H9 (cell line): ENCODE results near the gene TBC1D5. TPM values are rescaled to one million over a fixed set of nuclear protein-coding genes. Genes with fewer than 3 reads are reported as not detected.

ENCODE experiments used
- DNase-seq: peaks from one replicate; pipeline ENCODE4 v3.0.0-alpha.2; 2017
- H2AFZ ChIP-seq: one replicate; pipeline ENCODE4 v1.6.1; 2013; ENCODE audit warnings: mild to moderate bottlenecking, low read length, control low read depth, moderate library complexity
- H2AK5ac ChIP-seq: 2 replicates; pipeline ENCODE4 v1.6.1; 2013; ENCODE audit warnings: low read length, control low read depth, mixed read lengths; ENCODE audit not compliant: insufficient read length
- H2BK120ac ChIP-seq: one replicate; pipeline ENCODE4 v1.6.1; 2013; ENCODE audit warnings: low read depth, mild to moderate bottlenecking, low read length, control low read depth, inconsistent platforms; ENCODE audit not compliant: poor library complexity, severe bottlenecking
- H2BK12ac ChIP-seq: 2 replicates; pipeline ENCODE4 v1.6.1; 2013; ENCODE audit warnings: low read length, control low read depth, mixed read lengths, low read depth; ENCODE audit not compliant: insufficient read length
- H2BK15ac ChIP-seq: 2 replicates; pipeline ENCODE4 v1.6.1; 2013; ENCODE audit warnings: low read depth, low read length, control low read depth
- H2BK20ac ChIP-seq: one replicate; pipeline ENCODE4 v1.6.1; 2013; ENCODE audit warnings: low read depth, mild to moderate bottlenecking, low read length, control low read depth, inconsistent platforms; ENCODE audit not compliant: poor library complexity, severe bottlenecking
- H2BK5ac ChIP-seq: 2 replicates; pipeline ENCODE4 v1.6.1; 2013; ENCODE audit warnings: low read length, control low read depth, mixed read lengths; ENCODE audit not compliant: insufficient read length
- H3K14ac ChIP-seq: 2 replicates; pipeline ENCODE4 v1.6.1; 2013; ENCODE audit warnings: low read length, control low read depth; ENCODE audit not compliant: insufficient read depth
- H3K18ac ChIP-seq: 2 replicates; pipeline ENCODE4 v1.6.1; 2013; ENCODE audit warnings: low read depth, mild to moderate bottlenecking, mixed read lengths, low read length, control low read depth; ENCODE audit not compliant: insufficient read length
- H3K23ac ChIP-seq: 2 replicates; pipeline ENCODE4 v1.6.1; 2013; ENCODE audit warnings: low read length, control low read depth, mixed read lengths, low read depth; ENCODE audit not compliant: insufficient read length
- H3K23me2 ChIP-seq: 2 replicates; pipeline ENCODE4 v1.6.1; 2013; ENCODE audit warnings: low read depth, mild to moderate bottlenecking, mixed read lengths, low read length, control low read depth; ENCODE audit not compliant: insufficient read length, poor library complexity, severe bottlenecking
- H3K27ac ChIP-seq: 2 replicates; pipeline ENCODE4 v1.5.1; 2013; ENCODE audit warnings: low read length, control low read depth, mixed read lengths, low read depth; ENCODE audit not compliant: insufficient read length
- H3K27me3 ChIP-seq: 2 replicates; pipeline ENCODE4 v1.6.1; 2013; ENCODE audit warnings: low read length, control low read depth, inconsistent platforms; ENCODE audit not compliant: insufficient read depth
- H3K4ac ChIP-seq: 2 replicates; pipeline ENCODE4 v1.6.1; 2013; ENCODE audit warnings: low read depth, mild to moderate bottlenecking, control low read depth, inconsistent platforms, low read length, moderate library complexity
- H3K4me1 ChIP-seq: 2 replicates; pipeline ENCODE4 v1.6.1; 2013; ENCODE audit warnings: low read length, control low read depth, inconsistent platforms; ENCODE audit not compliant: insufficient read depth
- H3K4me2 ChIP-seq: 2 replicates; pipeline ENCODE4 v1.6.1; 2013; ENCODE audit warnings: low read length, control low read depth, mixed read lengths; ENCODE audit not compliant: insufficient read length, insufficient read depth
- H3K56ac ChIP-seq: 2 replicates; pipeline ENCODE4 v1.6.1; 2013; ENCODE audit warnings: low read depth, mild to moderate bottlenecking, mixed read lengths, low read length, control low read depth; ENCODE audit not compliant: insufficient read length
- H3K79me1 ChIP-seq: 2 replicates; pipeline ENCODE4 v1.6.1; 2013; ENCODE audit warnings: low read depth, mild to moderate bottlenecking, moderate library complexity, low read length, control low read depth, inconsistent platforms; ENCODE audit not compliant: insufficient read depth, poor library complexity, severe bottlenecking
- H3K79me2 ChIP-seq: 2 replicates; pipeline ENCODE4 v1.6.1; 2013; ENCODE audit warnings: low read length, control low read depth, inconsistent platforms; ENCODE audit not compliant: insufficient read depth
- H3K9ac ChIP-seq: 2 replicates; pipeline ENCODE4 v1.6.1; 2013; ENCODE audit warnings: low read length, control low read depth, mixed read lengths; ENCODE audit not compliant: insufficient read length; ENCODE audit errors: extremely low read depth
- H3K9me3 ChIP-seq: one replicate; pipeline ENCODE4 v1.6.1; 2013; ENCODE audit warnings: low read depth, low read length, inconsistent platforms; ENCODE audit not compliant: control insufficient read depth
- H3T11ph ChIP-seq: one replicate; pipeline ENCODE4 v1.6.1; 2013; ENCODE audit warnings: mild to moderate bottlenecking, low read length, control low read depth, inconsistent platforms
- H4K20me1 ChIP-seq: one replicate; pipeline ENCODE4 v1.6.1; 2013; ENCODE audit not compliant: control insufficient read depth, insufficient read length, insufficient read depth
- H4K5ac ChIP-seq: 2 replicates; pipeline ENCODE4 v1.6.1; 2013; ENCODE audit warnings: low read depth, mild to moderate bottlenecking, mixed read lengths, low read length, control low read depth; ENCODE audit not compliant: insufficient read length
- H4K8ac ChIP-seq: replicated peaks from 2 replicates; pipeline ENCODE4 v1.6.1; 2013; ENCODE audit warnings: low read length, control low read depth, mixed read lengths, low read depth; ENCODE audit not compliant: insufficient read length
- H4K91ac ChIP-seq: 2 replicates; pipeline ENCODE4 v1.6.1; 2013; ENCODE audit warnings: low read depth, mild to moderate bottlenecking, moderate library complexity, mixed read lengths, low read length, control low read depth; ENCODE audit not compliant: insufficient read length
- H3K27ac Mint-ChIP-seq, 3 experiments: 2 replicates in 2 of 3; 3 replicates in 1 of 3; pipeline ENCODE4 v1.8.0; 2020 to 2021; ENCODE audit warnings: mixed read lengths in 3 of 3, mild to moderate bottlenecking in 1 of 3, moderate library complexity in 1 of 3
- H3K27me3 Mint-ChIP-seq: 2 replicates; pipeline ENCODE4 v1.8.0; 2021; ENCODE audit warnings: low read depth, mild to moderate bottlenecking, moderate library complexity, mixed read lengths
- H3K36me3 Mint-ChIP-seq, 3 experiments: 2 replicates in 2 of 3; 3 replicates in 1 of 3; pipeline ENCODE4 v1.8.0; 2020 to 2021; ENCODE audit warnings: low read depth in 3 of 3, mixed read lengths in 3 of 3; ENCODE audit not compliant: insufficient read depth in 1 of 3
- H3K4me1 Mint-ChIP-seq, 2 experiments: 2 replicates each; pipeline ENCODE4 v1.8.0; 2020; ENCODE audit warnings: mixed read lengths in 2 of 2
- H3K4me3 Mint-ChIP-seq, 2 experiments: 2 replicates in 1 of 2; 3 replicates in 1 of 2; pipeline ENCODE4 v1.8.0; 2020 to 2021; ENCODE audit warnings: mild to moderate bottlenecking in 2 of 2, mixed read lengths in 2 of 2, moderate library complexity in 1 of 2
- H3K9me3 Mint-ChIP-seq, 2 experiments: 2 replicates in 1 of 2; 3 replicates in 1 of 2; pipeline ENCODE4 v1.8.0; 2020; ENCODE audit warnings: mild to moderate bottlenecking in 2 of 2, mixed read lengths in 2 of 2, moderate library complexity in 1 of 2
- CTCF ChIP-seq: fragments of 200-600 bp; sonication (generic); conservative IDR thresholded peaks from 3 replicates; pipeline ENCODE4 v1.8.0; 2021; ENCODE audit warnings: antibody characterized with exemption, mild to moderate bottlenecking
- WGBS: extraction: QIAGEN DNeasy Blood & Tissue Kit; methylation state at CpG from one replicate; pipeline ENCODE4 v1.1.7; 2013; ENCODE audit warnings: missing lambda C conversion rate, low lambda C conversion rate, mixed read lengths; ENCODE audit not compliant: insufficient read length; ENCODE audit errors: extremely low coverage; 5-methylcytosine and 5-hydroxymethylcytosine counted together
- total RNA-seq: library from RNA; stranded (reverse); gene quantifications from 2 replicates; pipeline ENCODE4 v1.2.1, GENCODE V29; 2021

The TBC1D5 gene
- total RNA-seq, 1 experiment from 2014 or later: 25.0 TPM

GRCh38 chr3:17579289-17580031 is 163.0 kb downstream of the TBC1D5 start:
- H3K36me3 Mint-ChIP-seq: no peaks in the 10 kb centered on the region

More at GRCh38 chr3:17579289-17580031, 163.0 kb downstream of the TBC1D5 start:
- Histone ChIP-seq H4K91ac (no peak overlapping the region), H3K79me1 (no peaks in the 10 kb centered on the region), H3K9ac (no peak overlapping the region), H3K4ac (no peak overlapping the region), H3K9me3 (no peaks in the 10 kb centered on the region), H3K4me2 (no peak overlapping the region), H2AK5ac (no peak overlapping the region), H3T11ph (no peak overlapping the region), H2AFZ (no peak overlapping the region), H3K14ac (no peak overlapping the region), H3K4me1 (no peaks in the 10 kb centered on the region), H3K23me2 (no peaks in the 10 kb centered on the region), H3K27me3 (no peaks in the 10 kb centered on the region), H2BK120ac (no peak overlapping the region), H4K8ac (no peak overlapping the region), H3K23ac (no peak overlapping the region), H3K79me2 (no peaks in the 10 kb centered on the region), H3K27ac (no peak overlapping the region), H2BK12ac (no peak overlapping the region), H2BK20ac (no peak overlapping the region), H3K18ac (no peak overlapping the region), H4K20me1 (no peaks in the 10 kb centered on the region), H2BK15ac (no peak overlapping the region), H2BK5ac (no peak overlapping the region), H3K56ac (no peak overlapping the region), H4K5ac (no peak overlapping the region)
- no peak overlapping the region for H3K4me3 Mint-ChIP-seq
- H3K27me3 Mint-ChIP-seq: no peaks in the 10 kb centered on the region
- no peaks in the 10 kb centered on the region for H3K9me3 Mint-ChIP-seq
- WGBS: no CpG with 5 or more reads among the region's 3 CpGs
- TF ChIP-seq CTCF: no peak
- no peaks in the 10 kb centered on the region for H3K4me1 Mint-ChIP-seq
- DNase-seq: no peak
- peak overlapping the region in 1 of 3 experiments; percentile 52; a peak in 1 of 7 replicates for H3K27ac Mint-ChIP-seq
